Ureter (tissue), 1 donor: ENCODE measurements around the gene ASIC3. TPM values are rescaled to one million over a fixed set of nuclear protein-coding genes. Genes with fewer than 3 reads are reported as not detected.
"Not testable (repeated sequence)": the region's sequence is repeated elsewhere in the genome, so short reads cannot be mapped to it uniquely, and the experiment has no call there.

Experiments
- DNase-seq: peaks from one replicate; pipeline ENCODE4 v3.0.0-alpha.2; 2020; ENCODE audit warnings: low spot score
- total RNA-seq: library from RNA; stranded (reverse); gene quantifications from one replicate; pipeline ENCODE4 v1.2.4, GENCODE V29; 2023
- donor health status: DM: yes; HTN: yes; CAD: no.

ASIC3 gene
- total RNA-seq, 1 donor from 2014 or later: 0.34 TPM

DNA sequence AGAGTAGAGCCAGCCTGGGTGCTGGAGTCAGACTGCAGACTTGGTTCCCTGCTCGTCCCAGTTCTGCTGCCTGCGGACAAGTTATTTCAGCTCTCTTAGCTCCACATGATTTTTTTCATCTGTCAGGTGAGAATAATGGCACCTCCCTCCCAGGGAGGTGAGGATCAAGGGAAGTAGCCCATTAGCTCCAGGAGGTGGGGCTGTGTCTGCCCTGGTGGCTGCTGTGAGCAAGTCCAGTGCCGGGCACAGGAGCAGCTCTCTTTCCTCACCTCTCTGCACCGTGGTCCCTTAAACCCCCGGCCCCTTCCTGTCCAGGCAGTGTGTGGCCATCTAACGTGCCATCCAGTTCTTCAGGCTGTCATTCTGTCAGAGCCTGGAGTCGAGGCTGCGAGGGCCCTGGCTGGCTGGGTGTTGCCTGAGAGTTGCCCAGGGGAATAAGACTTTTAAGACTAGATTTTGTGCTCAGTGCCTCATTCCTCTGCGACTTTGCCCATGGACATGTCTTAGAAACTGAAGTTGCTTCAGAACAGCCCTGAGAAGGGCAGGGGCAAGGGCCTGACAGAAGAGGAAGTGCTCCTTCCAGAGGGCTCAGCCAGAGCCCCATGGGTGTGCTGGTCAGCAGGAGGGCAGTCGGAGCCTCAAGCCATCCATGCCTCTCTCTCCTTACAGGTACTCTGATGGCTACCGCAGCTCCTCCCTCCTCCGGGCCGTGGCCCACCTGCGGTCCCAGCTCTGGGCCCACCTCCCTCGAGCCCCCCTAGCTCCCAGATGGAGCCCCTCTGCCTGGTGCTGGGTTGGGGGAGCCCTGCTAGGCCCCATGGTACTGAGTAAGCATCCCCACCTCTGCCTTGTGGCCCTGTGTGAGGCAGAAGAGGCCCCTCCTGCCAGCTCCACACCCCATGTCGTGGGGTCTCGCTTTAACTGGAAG is 15.1 kb upstream of the ASIC3 start:
- DNase-seq: no peak

DNA sequence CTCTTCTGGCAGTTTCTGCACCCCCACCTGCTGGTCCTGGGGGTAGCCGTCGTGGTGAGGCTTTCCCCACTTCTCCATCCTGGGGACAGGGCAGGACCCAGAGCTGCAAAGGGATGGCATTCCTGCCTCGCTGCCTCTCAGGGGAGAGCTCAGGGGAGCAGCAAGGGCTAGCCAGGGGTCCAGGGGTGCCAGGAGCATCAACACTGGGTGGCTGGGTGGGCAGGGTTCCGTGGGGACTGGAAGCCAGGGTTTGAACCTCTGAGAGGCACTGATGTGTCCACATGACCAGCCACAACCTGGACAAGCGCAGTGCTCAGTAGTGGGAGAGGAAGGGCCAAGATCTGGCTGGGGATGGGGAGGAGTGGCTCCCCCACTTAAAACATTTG is 14.5 kb upstream of the ASIC3 start:
- DNase-seq: no peak

DNA sequence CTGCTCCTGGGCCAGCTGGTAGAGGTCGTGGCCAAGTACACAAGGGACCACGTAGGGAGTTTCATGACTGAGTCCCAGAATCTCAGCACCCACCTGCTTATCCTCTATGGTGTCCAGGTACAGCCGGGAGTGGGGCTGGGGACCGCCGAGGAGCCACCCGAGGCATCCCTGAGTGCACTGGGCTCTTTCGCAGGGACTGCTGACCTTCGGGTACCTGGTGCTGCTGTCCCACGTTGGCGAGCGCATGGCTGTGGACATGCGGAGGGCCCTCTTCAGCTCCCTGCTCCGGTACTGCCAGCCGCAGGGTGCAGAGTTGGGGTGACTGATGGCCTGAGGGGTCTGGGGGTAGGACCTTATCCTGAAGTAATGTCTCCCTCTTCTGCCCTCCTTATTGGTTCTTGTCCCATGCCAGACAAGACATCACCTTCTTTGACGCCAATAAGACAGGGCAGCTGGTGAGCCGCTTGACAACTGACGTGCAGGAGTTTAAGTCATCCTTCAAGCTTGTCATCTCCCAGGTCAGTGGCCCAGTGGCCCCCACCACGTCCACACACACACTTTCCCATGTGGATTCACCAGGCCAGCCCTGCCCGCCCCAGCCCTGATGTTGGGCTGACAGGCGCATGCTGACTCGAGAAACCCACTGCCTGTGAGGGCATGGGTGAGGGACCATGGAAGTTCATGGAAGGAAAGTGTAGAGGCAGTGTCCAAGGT is 13.9 kb upstream of the ASIC3 start:
- DNase-seq: no peak

DNA sequence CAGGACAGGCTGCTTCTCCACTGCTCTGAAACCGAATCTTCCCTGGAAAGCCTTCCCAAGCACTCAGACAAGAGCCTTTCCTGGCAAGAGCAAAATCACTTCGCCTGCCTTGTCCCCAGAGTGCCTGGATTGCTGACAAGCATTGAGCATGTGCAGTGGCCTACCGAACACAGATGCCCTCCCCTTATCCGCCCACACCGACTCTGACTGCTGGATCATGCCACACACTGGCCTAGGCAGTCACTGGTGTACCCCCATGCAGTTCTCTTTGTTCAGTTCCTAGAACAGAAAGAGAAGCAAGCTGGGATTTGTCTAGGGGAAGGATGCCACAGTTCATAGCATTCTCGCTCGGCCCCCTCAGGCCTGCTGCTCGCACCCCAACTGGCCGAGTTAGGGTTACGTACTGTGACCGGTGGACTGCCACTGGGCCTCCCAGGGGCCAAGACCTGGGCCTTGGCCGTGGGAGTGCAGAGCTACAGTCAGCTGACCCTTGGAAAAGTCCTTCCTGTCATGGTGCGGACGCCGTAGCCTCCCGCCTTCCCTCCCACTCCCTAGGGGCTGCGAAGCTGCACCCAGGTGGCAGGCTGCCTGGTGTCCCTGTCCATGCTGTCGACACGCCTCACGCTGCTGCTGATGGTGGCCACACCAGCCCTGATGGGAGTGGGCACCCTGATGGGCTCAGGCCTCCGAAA is 13.2 kb upstream of the ASIC3 start:
- no peak for DNase-seq

- DNase-seq: no peak
Measured at GRCh38 chr7:151035902-151036301, 12.4 kb upstream of the ASIC3 start.

- DNase-seq: peak; percentile 78
Measured at GRCh38 chr7:151038951-151039849, 9.1 kb upstream of the ASIC3 start.

- no peak for DNase-seq
Measured at GRCh38 chr7:151039850-151040548, 8.3 kb upstream of the ASIC3 start.

DNA sequence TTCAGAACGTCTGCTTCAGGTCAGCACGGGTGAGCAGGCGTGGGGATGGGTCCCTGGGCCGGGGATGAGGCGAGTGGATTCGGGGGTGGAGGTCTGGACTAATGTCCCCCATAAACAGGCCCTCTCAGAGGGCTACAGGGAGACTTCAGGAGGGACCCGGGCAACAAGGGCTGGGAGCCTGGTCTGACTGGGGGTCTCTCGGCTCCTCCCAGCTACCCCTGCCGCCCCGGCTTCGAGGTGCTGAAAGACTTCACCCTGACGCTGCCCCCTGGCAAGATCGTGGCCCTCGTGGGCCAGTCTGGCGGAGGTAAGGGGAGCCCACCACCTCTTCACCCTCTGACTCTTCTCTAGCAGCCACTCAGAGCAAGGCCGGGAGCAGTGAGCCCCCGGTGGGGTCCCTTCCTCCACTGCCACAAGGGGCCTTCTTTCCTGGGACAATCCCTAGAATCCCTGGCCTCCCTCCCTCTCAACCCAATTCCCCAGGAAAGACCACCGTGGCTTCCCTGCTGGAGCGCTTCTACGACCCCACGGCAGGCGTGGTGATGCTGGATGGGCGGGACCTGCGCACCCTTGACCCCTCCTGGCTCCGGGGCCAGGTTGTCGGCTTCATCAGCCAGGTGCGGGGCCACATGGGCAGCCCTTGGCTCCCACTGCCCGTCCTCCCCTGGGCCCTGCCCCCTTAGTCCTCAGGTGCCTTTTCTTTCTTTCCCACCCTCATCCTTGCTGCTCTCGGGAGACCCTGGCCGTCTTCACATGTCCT is 7.5 kb upstream of the ASIC3 start:
- DNase-seq: no peak

DNA sequence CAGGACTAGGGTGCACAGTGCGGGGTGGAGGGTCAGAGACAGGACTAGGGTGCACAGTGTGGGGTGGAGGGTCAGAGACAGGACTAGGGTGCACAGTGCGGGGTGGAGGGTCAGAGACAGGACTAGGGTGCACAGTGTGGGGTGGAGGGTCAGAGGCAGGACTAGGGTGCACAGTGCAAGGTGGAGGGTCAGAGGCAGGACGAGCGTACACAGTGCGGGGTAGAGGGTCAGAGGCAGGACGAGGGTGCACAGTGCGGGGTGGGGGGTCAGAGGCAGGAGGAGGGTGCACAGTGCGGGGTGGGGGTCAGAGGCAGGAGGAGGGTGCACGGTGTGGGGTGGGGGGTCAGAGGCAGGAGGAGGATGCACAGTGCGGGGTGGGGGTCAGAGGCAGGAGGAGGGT is 4.9 kb upstream of the ASIC3 start:
- not testable (repeated sequence) for DNase-seq

DNA sequence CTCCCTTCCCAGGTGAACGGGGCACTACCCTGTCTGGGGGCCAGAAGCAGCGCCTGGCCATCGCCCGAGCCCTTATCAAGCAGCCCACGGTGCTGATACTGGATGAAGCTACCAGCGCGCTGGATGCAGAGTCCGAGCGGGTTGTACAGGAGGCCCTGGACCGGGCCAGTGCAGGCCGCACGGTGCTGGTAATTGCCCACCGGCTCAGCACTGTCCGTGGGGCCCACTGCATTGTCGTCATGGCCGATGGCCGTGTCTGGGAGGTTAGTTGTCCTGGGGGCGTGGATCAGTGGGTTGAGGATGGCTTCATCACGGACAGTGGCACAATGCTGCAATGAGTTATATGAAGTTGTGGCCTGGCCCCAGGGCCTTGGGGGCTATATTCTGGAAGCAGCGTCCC is 4.4 kb upstream of the ASIC3 start:
- DNase-seq: no peak

DNA sequence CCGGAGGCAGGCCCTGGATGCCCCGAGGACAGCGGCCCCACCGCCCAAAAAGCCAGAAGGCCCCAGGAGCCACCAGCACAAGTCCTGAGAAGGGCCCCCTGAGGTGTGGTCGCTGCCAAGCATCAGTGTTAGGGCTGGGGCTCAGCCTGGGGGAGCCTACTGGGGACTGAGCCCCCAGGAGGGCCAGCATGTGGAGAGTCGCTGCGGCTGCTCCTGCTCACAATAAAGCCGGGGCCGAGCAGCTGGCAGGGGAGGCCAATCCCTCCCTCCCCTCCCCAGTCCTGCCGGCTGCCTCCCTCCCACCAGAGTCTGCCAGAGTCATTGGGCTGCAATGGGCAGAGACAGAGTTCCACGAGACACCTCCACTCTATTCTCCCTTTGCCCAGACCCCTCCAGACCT is 3.1 kb upstream of the ASIC3 start:
- DNase-seq: no peak

GRCh38 chr7:151045967-151046366 is 2.4 kb upstream of the ASIC3 start:
- DNase-seq: no peak

- peak; percentile 62 for DNase-seq
Measured at GRCh38 chr7:151046603-151047573, 1.4 kb upstream of the ASIC3 start.

GRCh38 chr7:151048911-151049463 is 656 bp downstream of the ASIC3 start:
- DNase-seq: no peak

GRCh38 chr7:151051108-151051507 is 2.8 kb downstream of the ASIC3 start:
- peak; percentile 64 for DNase-seq

- DNase-seq: no peak
Measured at GRCh38 chr7:151053096-151053495, 4.8 kb downstream of the ASIC3 start.

- DNase-seq: no peak
Measured at GRCh38 chr7:151053751-151054150, 5.4 kb downstream of the ASIC3 start.

DNA sequence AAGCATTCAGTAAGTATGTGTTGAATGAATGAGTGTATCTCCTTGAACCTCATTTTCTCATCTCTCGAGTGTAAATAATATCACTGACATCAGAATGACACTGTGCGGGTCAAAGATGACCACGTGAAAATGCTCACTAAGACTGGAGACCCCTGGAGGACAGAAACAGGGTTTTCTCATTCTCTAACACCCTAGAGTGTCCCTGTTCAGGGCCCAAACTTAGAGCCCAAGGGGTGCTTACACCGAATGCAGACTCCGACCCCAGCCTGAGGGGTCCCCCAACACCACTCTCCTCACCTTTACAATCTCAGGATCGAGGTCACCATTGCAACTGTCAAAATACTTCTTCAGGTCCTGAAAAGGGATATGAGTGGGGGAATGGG is 7.9 kb downstream of the ASIC3 start:
- no peak for DNase-seq
